SK-N-SH treated with all-trans-retinoic acid at 6 μM for 48 hours (cell line): ENCODE data around the gene STIMATE.

Experiments used
- CREB5 ChIP-seq: fragments of 250-450 bp; sonication (Bioruptor Pico); IDR thresholded peaks from 2 replicates; pipeline ENCODE4 v1.5.1; 2020; ENCODE audit warnings: low read depth, mild to moderate bottlenecking, moderate library complexity
- CSDC2 ChIP-seq: fragments of 250-450 bp; sonication (Bioruptor Pico); IDR thresholded peaks from 2 replicates; pipeline ENCODE4 v1.5.0; 2020; ENCODE audit warnings: mild to moderate bottlenecking, moderate library complexity
- CSRNP3 ChIP-seq: fragments of 250-450 bp; sonication (Bioruptor Pico); IDR thresholded peaks from 2 replicates; pipeline ENCODE4 v1.5.1; 2021; ENCODE audit warnings: mild to moderate bottlenecking, moderate library complexity
- GLIS3 ChIP-seq: fragments of 250-450 bp; sonication (Bioruptor Pico); IDR thresholded peaks from 2 replicates; pipeline ENCODE4 v1.5.0; 2020; ENCODE audit warnings: mild to moderate bottlenecking, moderate library complexity
- OSR1 ChIP-seq: fragments of 250-450 bp; sonication (Bioruptor Pico); IDR thresholded peaks from 2 replicates; pipeline ENCODE4 v1.8.0; 2022; ENCODE audit warnings: moderate library complexity, mild to moderate bottlenecking, inconsistent platforms
- PATZ1 ChIP-seq: fragments of 250-450 bp; sonication (Bioruptor Pico); IDR thresholded peaks from 2 replicates; pipeline ENCODE4 v1.8.0; 2020; ENCODE audit warnings: mild to moderate bottlenecking, moderate library complexity, borderline replicate concordance
- POU6F1 ChIP-seq: fragments of 250-450 bp; sonication (Bioruptor Pico); IDR thresholded peaks from 2 replicates; pipeline ENCODE4 v1.8.0; 2021; ENCODE audit warnings: low read depth, mild to moderate bottlenecking, moderate library complexity, borderline replicate concordance
- SNAI2 ChIP-seq: fragments of 250-450 bp; sonication (Bioruptor Pico); IDR thresholded peaks from 2 replicates; pipeline ENCODE4 v1.5.0; 2020; ENCODE audit warnings: mild to moderate bottlenecking, moderate library complexity
- ZFP3 ChIP-seq: fragments of 250-450 bp; sonication (Bioruptor Pico); IDR thresholded peaks from 2 replicates; pipeline ENCODE4 v1.5.0; 2020; ENCODE audit warnings: mild to moderate bottlenecking, moderate library complexity
- ZFP30 ChIP-seq: fragments of 450-650 bp; formaldehyde crosslinking; IDR thresholded peaks from 2 replicates; pipeline ENCODE4 v1.5.0; 2022; ENCODE audit warnings: mild to moderate bottlenecking, moderate library complexity

GRCh38 chr3:52816654-52817053 lies 80.7 kb downstream of the STIMATE start:
- no peak for TF ChIP-seq CREB5 (CRISPR knock-in tag)
- TF ChIP-seq CSDC2: no peak
- TF ChIP-seq ZFP30 (CRISPR knock-in tag): no peak
- TF ChIP-seq PATZ1 (CRISPR knock-in tag): no peak
- TF ChIP-seq ZFP3: no peak
- TF ChIP-seq SNAI2 (CRISPR knock-in tag): no peak
- TF ChIP-seq OSR1 (CRISPR knock-in tag): no peak
- TF ChIP-seq CSRNP3 (CRISPR knock-in tag): no peak
- no peak for TF ChIP-seq GLIS3 (CRISPR knock-in tag)
- TF ChIP-seq POU6F1 (CRISPR knock-in tag): no peak
